GM19468 (cell line): ENCODE data around the gene VAT1L.

ENCODE experiments used
- ATAC-seq: cut with Tn5 transposase; IDR thresholded peaks from one replicate; pipeline ENCODE4 v1.9.1; 2021; ENCODE audit warnings: mild to moderate bottlenecking, moderate library complexity, moderate number of reproducible peaks; ENCODE audit not compliant: unreplicated experiment; ENCODE audit errors: extremely low read depth

VAT1L gene

DNA sequence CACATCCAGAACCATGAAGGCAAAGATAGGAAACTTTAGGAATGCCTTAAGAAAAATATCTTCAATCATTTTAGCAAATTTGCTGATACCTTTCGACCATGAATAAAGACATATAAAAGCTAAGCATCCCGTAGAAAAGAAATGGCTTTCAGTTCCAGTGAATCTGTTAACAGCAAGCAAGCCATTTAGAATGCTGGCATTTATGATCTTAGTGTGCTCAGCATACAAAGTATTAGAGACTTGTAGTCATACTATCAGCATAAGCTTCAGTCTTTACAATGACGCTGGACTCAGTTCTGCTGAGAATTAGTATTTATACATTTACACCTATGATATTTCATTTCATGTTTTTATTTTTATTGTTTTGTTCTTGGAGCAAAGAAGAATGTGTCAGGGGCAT lies 38.7 kb downstream of the VAT1L start:
- ATAC-seq: no peak

- ATAC-seq: no peak
These were observed 45.7 kb downstream of the VAT1L start for GRCh38 chr16:77833921-77834634.

DNA sequence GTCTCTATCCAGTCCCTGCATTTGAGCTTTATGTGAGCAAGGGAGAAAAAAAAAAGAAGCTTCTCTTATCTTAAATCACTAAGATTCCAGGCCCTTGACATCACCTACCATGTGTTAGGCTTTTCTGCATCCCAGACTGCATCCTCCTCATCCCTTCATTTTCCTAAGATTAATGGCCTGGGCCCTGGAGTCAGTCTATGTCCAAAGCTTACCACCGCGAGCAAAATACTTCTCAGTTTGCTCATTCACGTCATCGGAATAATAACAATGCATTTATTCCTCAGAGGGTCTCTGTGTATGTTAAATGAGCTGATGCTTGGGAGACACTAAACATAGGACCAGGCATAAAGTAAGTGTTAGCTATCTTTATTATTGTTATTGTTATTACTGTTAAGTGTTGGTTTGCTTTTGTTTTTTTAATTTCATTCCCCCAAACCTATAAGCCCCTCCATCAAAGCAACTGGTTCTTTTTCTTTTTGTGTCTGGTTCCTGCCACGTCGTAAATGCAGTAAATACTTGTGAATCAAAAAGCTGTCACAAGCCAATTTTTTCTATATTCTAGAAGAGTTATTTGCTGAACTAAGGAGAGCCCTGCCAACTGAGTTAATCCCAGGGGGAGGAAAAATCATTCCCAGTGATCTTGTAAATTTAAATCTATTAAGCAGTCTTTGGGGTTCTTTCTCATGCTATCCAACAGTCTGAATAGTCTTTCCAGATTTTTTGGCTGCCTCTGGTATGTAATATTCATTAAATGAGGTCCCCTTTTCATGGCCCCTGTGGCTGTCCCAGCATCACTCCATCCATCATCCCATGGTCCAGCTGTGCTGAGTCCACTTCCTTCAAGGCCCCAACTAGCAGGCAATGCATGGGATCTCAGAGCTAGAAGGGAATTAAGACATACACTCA lies 46.5 kb downstream of the VAT1L start:
- no peak for ATAC-seq

DNA sequence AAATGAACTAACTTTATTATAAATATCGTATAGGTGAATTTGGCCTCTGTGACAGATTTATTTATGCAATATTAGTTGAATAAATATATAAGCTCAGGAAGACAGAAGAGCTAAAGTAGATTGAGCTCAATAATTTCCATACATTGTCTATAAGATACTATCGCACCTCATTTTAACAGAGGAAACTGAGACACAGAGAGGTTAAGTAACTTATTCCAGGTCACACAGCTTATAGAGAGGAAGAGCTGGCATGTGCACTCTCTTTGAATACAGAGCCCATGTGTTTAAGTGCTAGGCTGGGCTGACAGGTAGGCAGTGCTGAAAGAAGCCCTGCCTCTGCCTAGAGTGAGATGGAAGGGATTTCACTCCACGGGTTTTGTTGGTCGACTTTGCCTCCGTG lies 48.4 kb downstream of the VAT1L start:
- no peak for ATAC-seq

DNA sequence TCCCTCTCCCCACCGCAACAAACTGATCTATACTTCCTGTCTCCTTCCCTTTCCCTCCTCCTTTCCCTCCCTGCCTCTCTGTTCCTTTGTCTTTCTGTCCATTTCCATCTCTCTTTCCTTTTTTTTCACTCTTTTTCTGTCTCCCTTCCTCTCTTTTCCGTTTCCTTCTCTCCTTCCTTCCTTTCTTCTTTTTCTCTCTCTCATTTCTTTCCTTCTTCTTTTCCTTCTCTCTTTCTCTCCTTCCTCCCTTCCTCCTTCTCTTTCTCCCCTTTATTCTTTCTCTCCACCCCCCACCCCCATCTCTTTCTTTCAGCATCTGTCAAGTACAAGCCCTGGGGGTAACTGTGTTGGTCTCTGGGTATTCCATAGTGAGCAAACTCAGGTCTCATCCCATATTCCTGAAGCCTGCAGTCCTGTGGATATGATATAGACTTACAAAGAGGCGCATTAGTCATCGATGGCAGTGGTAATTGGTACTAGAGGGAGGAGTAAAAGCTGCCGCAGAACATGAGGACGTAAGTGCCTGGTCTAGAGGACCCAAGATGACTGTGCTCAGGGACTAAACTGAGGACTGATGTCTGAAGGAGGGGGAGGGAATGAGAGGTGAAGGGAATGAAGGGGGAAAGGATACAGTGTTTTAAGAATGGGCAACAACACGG lies 50.4 kb downstream of the VAT1L start:
- ATAC-seq: no peak

DNA sequence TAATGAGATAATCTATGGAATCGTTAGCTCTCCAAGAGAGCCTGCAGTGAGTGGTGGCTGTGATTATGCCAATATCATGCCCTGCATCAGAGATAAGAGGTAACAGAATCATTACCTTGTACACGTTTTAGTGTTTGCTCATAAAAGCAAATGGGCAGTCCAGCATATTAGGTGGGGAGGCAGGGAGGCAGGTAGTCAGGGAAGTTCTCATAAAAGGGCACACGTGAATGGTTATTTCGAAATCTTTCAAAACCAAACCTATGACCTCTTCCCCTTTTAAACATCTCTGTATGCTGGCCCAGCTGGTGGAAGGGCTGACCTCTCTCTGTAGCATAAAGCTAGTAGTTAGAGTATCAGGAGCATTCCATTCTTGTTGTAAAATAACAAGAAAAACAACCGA lies 51.7 kb downstream of the VAT1L start:
- ATAC-seq: no peak

DNA sequence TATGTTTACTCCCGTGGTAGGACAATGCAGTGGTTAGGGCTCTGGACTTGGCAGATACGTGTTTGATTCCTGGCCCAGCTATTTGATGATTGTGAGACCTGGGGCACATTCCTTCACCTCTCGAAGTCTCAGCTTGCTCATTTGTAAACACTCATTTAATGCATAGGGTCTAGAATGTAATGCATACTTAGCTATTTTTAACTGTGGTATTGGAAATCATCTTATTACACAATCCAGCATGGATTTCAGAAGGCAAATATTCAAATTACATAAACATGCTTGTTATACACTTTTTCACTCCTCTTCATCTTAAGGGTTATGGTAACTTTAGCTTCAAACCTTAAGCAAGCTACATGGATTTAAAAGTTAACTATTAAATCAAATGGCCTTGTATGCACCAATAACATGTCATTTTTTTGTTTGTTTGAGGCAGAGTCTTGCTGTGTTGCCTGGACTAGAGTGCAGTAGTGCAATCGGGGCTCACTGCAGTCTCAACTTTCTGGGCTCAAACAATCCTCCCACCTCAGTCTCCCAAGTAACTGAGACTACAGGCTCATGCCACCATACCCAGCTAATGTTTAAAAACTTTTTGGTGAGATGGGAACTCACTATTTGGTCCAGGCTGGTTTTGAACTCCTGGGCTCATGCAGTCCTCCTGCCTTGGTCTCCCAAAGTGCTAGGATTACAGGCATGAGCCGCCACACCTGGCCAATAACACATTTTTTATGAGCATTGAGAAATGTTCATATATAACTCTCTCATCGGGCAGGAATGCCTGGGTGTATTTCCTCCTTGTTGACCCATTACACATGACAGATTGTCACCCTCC lies 52.5 kb downstream of the VAT1L start:
- ATAC-seq: no peak

DNA sequence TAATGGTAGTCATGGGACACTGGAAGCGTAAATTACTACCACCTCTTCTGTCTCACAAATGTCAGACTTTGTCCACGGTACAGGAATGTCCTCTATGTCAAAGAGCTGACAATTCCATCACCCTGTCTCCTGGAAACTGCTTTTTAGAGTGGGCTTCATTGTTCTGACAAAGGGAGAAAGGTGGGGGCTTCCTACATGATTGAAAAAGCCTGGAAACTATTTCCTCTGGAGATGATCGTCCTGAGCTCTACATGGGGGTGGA lies 53.1 kb downstream of the VAT1L start:
- ATAC-seq: no peak

DNA sequence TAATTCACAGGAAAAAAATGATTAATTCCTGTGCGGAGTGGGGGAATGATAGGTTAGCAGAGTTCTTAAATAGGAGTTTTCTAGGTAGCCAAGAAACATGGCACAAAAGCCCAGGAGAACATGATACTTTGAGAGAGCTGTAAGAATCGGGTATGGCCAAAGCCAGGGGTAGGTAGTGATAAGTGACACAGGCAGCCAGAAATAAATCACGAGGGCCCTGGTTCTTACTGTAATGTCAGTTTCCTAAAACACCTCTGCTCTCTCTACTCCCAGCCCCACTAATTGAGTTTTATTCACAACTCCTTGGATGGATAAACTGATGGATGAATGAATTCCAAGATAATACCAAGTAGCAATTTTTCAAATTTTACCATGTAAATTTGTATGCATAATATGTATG lies 54.1 kb downstream of the VAT1L start:
- ATAC-seq: no peak

DNA sequence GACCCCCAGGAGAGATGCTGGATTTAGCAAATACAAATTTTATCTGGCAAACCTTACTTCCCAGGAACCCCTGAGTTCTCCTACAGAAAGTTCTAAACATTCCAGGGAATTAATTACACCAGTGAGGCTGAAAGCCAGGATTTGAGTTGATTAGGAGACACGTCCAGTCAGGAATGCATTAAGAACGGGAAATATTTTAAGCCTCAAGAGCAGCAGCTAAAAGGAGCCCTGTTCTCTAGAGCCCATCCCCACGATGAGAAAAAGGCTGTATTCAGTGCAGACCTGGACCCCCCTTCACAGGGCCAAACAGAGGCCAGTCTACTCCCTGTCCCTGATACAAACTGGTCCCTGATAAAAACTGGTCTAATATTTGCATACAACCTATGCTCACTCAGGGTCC lies 55.0 kb downstream of the VAT1L start:
- no peak for ATAC-seq

DNA sequence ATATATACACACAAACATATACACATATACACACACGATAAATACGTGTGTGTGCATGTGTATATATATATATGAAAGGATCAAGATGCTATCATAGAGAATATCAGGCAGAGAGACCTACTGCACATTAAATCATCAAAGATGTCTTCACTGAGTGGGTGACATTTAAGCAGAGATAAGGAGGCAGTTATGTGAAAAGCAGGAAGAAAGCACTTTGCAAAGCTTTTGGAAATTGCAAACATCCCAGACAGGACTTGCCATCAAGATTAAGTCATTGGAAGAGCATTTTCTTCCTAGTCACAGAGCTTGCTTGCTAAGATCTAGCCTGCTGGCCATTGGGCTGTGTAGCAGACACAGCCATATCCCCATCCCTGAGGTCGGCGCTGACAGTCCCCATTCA lies 56.4 kb downstream of the VAT1L start:
- ATAC-seq: no peak

GRCh38 chr16:77849646-77850258 lies 61.4 kb downstream of the VAT1L start:
- ATAC-seq: no peak

- no peak for ATAC-seq
These were observed 62.4 kb downstream of the VAT1L start for GRCh38 chr16:77850636-77851333.

DNA sequence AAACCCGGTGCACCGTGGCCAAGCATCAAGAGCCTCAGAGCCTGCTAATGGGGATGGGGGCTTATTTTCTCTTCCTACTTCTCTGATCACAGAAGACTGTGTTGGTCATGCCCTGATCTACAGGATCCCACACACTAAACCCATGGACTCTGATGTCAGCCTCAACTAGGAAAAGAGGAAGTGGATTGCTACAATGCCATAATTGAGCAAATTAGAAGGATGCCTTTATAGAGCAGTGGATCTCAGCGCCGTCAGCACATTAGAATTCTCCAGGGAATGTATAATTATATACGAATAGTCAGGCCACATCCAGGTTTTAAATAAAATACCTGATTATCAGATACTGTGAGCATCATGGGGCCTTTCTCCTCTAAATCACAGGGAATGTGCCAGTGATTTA lies 64.8 kb downstream of the VAT1L start:
- ATAC-seq: no peak

DNA sequence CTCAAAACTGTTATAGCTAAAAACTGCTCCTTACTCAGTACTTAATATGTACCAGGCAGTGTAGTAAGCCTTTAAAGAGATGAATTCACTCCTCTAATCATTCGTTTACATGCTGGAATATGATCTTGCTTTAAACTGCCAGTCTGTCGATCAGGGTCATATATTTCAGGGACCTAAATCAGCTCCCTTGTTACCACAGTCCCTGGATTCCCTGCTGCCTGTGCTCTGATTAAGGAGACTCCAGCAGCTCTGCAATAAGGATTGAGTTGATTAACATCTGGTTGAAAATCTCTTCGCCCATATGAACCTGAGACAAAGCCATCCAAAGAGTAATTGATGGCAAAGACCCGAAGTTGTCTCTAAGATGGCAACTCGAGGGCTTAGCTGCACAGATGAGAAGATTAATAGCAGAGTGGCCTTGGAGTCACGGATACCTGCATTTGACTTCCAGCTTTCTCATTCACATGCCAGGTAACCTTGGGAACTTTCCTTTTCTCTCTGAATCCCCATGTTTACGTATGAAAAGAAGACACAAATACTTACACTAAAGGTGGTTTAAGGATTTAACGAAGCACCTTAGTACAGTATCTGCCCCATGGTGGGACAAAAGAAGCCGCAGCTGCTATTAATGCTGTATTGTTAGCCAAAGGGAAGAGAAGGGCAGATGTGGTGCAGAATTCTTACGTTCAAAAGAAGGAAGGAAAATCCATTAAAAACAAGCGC lies 68.2 kb downstream of the VAT1L start:
- no peak for ATAC-seq

DNA sequence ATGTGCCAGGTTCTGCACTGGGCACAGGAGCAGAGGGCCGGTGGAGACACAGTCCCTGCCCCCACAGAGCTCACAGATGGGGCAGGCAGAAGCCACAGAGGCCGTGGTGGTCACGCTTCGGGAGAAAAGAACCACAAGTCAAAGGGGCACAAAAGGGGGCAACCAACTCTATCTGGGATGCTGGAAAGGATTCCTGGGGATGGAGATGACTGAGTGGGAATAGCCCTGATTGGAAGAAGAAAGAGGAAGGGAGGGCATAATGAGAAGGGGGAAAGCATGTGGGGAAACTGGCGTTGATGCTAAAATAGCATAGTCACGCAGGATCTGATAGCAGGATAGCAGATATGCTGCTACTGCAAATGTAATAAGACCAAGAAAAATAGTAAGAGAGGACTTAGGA lies 69.7 kb downstream of the VAT1L start:
- ATAC-seq: no peak

DNA sequence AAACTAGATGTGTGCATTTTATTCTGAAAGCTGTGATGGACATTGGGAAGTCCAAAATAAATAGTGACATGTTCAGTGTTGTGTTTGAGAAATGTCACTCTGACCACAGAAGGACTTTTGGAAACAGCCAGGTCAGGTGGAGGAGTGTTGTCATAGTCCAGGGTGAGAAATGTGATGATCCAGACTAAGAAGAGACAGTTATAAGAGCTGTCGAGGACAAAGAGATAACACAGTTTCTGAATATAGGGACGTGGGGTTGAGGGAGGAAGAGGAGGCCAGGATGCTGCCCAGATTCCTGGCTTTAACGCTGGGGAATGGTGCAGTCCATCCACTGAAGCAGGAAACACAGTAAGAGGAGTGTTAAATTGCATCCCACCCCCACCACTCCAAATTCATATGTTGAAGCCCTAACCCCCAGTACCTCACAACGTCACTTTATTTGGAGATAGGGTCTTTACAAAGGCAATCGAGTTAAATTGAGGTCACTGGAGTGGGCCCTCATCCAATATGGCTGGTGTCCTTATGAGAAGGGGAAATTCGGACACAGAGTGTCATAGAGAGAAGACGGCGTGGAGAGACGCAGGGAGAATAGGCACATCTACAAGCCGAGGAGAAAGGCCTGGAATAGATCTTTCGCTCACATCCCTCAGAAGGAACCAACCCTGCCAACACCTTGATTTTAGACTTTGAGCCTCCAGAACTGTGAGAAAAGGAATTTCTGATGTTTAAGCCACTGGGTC lies 71.3 kb downstream of the VAT1L start:
- ATAC-seq: no peak

DNA sequence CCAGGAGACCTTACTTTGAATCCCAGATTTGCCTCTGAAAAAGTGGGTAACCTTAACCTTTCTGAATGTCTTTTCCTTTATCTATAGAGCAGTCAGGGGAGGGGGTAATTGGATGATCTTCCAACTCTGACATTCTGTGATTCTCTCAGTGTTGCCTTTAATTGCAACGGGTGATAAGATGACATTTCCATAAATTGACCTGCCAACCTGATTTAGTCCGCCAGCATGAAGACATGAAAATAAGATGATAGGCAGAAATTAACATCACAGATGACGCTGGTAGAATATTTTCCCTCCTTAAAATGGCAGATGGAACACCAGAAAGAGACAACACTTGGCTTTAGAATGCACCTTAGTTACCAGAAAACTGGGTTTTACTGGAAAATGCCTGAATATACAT lies 72.6 kb downstream of the VAT1L start:
- no peak for ATAC-seq
